ENCODE data around the gene NDUFAF3.

DNA sequence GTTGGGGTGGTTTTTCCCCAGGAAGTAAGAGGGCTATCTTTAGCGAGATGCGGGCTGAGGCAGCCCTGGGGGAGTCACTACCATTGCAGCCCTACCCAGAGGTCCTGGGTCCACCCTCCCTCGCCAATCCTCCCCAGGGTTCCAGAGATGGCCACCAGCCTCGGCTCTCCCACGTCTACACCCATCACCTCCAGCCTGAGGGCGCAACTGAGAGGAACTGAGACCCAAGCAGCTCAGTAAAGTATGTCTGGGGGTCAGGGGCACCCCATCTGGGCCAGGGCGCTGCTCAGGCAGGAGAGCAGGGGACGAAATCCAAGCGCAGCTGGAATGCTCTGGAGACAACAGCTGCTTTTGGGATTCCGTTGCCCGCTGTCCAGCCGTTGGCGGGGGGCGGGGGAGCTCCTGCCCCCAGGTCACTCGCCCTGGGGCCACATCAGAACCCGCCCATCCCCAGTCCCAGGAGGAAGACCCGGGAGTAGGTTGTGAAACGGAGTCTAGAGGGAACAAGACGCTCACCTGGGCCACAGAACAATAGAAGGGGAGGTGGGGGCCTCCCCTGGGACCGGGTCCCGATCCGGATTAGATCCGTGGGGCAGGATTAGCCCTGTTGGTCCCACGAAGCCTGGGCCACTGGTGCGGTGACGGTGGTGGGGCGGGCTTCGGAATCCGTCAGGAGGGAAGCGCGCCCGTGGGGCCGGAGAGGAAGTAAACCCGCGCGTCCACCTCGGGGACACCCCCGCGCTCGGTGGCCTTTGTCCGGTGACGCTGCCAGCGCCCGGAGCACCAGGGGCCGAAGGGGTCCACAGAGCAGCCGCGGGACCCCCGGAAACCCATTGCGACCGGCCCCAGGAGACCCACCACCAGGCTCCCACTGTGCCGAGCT lies 1.4 kb upstream of the NDUFAF3 start:
- TF ChIP-seq CREB1 (IDR thresholded peaks at IDR 0.05; ENCODE audit: low read depth) (no peak), EP300 (IDR thresholded peaks at IDR 0.05; ENCODE audit: borderline replicate concordance) (no peak), EGR1 (IDR thresholded peaks at IDR 0.05) (no peak), ZBTB7A (IDR thresholded peaks at IDR 0.05; ENCODE audit: low read depth) (no peak; the same call in 1 of the 2 replicates), NFIC (IDR thresholded peaks at IDR 0.05) (no peak; the same call in 1 of the 2 replicates), CEBPB (IDR thresholded peaks at IDR 0.05) (no peak), TAF1 (IDR thresholded peaks at IDR 0.05; ENCODE audit: low read depth) (no peak)
- TF ChIP-seq, protein P1, sequence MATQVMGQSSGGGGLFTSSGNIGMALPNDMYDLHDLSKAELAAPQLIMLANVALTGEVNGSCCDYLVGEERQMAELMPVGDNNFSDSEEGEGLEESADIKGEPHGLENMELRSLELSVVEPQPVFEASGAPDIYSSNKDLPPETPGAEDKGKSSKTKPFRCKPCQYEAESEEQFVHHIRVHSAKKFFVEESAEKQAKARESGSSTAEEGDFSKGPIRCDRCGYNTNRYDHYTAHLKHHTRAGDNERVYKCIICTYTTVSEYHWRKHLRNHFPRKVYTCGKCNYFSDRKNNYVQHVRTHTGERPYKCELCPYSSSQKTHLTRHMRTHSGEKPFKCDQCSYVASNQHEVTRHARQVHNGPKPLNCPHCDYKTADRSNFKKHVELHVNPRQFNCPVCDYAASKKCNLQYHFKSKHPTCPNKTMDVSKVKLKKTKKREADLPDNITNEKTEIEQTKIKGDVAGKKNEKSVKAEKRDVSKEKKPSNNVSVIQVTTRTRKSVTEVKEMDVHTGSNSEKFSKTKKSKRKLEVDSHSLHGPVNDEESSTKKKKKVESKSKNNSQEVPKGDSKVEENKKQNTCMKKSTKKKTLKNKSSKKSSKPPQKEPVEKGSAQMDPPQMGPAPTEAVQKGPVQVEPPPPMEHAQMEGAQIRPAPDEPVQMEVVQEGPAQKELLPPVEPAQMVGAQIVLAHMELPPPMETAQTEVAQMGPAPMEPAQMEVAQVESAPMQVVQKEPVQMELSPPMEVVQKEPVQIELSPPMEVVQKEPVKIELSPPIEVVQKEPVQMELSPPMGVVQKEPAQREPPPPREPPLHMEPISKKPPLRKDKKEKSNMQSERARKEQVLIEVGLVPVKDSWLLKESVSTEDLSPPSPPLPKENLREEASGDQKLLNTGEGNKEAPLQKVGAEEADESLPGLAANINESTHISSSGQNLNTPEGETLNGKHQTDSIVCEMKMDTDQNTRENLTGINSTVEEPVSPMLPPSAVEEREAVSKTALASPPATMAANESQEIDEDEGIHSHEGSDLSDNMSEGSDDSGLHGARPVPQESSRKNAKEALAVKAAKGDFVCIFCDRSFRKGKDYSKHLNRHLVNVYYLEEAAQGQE (IDR thresholded peaks at IDR 0.05; ENCODE audit: low read depth) = no peak
